ENCODE data around the gene INS.

Gene INS

DNA sequence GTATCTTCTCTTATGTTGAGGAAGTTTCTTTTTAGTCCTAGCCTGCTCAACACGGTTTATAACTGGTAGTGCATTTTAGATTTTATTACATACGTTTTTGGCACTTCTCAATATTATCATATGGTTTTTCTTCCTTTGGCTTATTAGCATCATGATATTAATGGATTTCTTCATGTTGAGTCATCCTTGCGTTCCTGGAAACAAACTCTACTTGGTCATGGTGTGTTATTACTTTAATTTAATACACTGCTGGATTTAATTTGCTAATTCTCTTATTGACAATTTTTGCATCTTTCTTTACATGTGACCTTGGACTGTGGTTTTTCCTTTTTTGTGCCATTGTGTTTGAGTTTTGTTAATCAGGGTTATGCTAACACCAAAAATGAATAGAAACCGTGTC, 42.3 kb downstream of the INS start:
- Histone ChIP-seq H3K27me3 (ENCODE audit: control insufficient read depth in 5 of 5, insufficient read depth in 4 of 5, low read length in 5 of 5) (peaks cover 13 to 26% (median 20%) of the 10 kb centered on the region in 5 donors), H3K27ac (ENCODE audit: low read depth, low read length) (no peak overlapping the region), H3K4me1 (ENCODE audit: control insufficient read depth in 5 of 5, insufficient read depth in 5 of 5, low read length in 5 of 5) (no peaks in the 10 kb centered on the region), H3K9ac (ENCODE audit: low read length in 5 of 5) (no peak overlapping the region), H3K36me3 (ENCODE audit: control insufficient read depth in 5 of 5, insufficient read depth in 5 of 5, low read length in 5 of 5) (no peaks in the 10 kb centered on the region), H3K4me3 (ENCODE audit: low read depth in 1 of 5, low read length in 5 of 5) (no peak overlapping the region), H3K9me3 (ENCODE audit: control insufficient read depth in 5 of 5, low read length in 5 of 5) (peaks cover 5 to 21% (median 13%) of the 10 kb centered on the region in 5 donors)

DNA sequence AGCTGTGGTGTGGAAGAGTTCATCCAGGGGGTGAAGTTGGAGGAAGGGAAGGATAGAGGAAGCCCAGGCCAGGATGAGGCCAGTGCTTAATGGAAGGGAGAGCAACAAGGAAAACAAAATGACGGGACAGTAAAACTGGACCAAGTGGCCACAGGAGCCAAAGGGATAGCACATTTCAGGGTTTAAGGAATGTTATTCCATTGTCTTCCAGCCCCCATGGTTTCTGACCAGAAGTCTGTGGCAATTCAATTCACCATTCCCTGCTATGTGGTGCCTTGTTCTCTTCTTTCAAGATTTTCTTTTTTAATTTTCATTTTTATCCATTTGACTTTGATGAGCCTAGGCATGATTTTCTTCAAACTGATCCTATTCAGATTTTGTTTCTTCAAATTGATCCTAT, 44.3 kb downstream of the INS start:
- H3K4me1 ChIP-seq (ENCODE audit: control insufficient read depth in 5 of 5, insufficient read depth in 5 of 5, low read length in 5 of 5), result no peaks in the 10 kb centered on the region
- H3K36me3 ChIP-seq (ENCODE audit: control insufficient read depth in 5 of 5, insufficient read depth in 5 of 5, low read length in 5 of 5), result no peaks in the 10 kb centered on the region
- peaks cover 12 to 17% (median 15%) of the 10 kb centered on the region in 5 donors for H3K27me3 ChIP-seq (ENCODE audit: control insufficient read depth in 5 of 5, insufficient read depth in 4 of 5, low read length in 5 of 5)
- H3K27ac ChIP-seq (ENCODE audit: low read depth, low read length), result no peak overlapping the region
- peaks cover 5 to 21% (median 13%) of the 10 kb centered on the region in 5 donors for H3K9me3 ChIP-seq (ENCODE audit: control insufficient read depth in 5 of 5, low read length in 5 of 5)
- H3K9ac ChIP-seq (ENCODE audit: low read length in 5 of 5), result no peak overlapping the region
- no peak overlapping the region for H3K4me3 ChIP-seq (ENCODE audit: low read depth in 1 of 5, low read length in 5 of 5)

DNA sequence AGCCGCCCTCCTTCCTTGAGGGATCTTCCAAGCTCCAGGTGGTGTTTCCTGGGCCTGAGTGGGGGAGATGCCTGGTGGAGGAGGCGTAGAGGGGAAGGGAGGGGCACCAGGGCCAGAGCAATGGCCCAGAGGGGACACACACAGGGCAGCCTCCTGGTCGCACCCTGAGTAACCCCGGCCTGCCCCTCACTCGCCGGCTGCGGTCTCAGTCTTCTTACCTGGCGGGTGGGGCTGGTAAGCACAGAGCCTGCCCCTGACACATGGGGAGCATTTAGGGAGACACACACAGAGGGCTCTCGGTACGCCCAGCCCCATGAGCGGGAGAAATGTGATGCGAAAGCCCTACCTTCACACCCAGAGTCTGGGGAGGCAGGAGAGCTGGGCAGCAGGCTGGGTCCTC, 45.7 kb downstream of the INS start:
- Histone ChIP-seq H3K27ac (ENCODE audit: low read depth, low read length) (no peak overlapping the region), H3K4me3 (ENCODE audit: low read depth in 1 of 5, low read length in 5 of 5) (no peak overlapping the region), H3K36me3 (ENCODE audit: control insufficient read depth in 5 of 5, insufficient read depth in 5 of 5, low read length in 5 of 5) (no peaks in the 10 kb centered on the region), H3K9me3 (ENCODE audit: control insufficient read depth in 5 of 5, low read length in 5 of 5) (peaks cover 5 to 21% (median 13%) of the 10 kb centered on the region in 5 donors), H3K9ac (ENCODE audit: low read length in 5 of 5) (no peak overlapping the region), H3K27me3 (ENCODE audit: control insufficient read depth in 5 of 5, insufficient read depth in 4 of 5, low read length in 5 of 5) (peaks cover 1 to 7% (median 3%) of the 10 kb centered on the region in 5 donors), H3K4me1 (ENCODE audit: control insufficient read depth in 5 of 5, insufficient read depth in 5 of 5, low read length in 5 of 5) (no peaks in the 10 kb centered on the region)

DNA sequence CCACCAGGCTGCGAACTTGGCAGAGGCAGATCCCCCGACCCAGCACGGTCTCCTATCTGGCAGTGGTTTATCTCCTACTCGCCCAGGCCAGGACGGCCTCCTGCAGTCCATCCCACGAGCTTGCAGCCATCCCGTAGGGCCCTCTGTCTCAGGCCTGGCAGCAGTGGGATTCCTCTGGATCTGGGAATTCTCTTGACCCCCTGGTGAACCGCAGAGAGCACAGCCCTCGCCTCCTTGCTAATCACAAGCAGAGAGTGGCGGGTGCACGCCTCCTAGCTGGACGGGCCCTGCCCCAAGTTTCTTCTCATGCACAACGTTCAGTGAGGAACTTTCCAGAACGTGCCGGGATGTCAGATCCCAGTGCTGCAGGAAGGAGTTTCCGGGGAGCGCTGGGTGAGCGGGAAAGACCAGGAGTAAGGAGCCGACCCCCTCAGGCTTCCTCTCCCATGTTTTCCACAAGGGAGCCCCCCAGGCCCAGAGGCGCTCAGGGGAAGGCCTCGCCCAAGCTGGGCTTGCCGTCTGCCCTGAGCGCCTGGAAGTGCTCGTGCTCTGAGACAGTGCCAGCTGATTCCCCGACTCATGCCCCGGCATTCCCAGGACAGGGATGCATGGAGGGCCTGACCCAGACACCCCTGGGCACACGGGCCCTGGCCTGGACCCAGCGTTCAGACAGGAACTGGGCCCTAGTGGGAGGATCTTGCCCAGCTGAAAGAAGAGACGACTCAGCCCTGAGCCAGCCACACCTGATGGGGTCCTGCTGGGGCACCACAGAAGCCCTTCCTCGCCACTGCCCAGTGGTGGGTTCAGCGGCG, 46.4 kb downstream of the INS start:
- no peak overlapping the region for H3K27ac ChIP-seq (ENCODE audit: low read depth, low read length)

DNA sequence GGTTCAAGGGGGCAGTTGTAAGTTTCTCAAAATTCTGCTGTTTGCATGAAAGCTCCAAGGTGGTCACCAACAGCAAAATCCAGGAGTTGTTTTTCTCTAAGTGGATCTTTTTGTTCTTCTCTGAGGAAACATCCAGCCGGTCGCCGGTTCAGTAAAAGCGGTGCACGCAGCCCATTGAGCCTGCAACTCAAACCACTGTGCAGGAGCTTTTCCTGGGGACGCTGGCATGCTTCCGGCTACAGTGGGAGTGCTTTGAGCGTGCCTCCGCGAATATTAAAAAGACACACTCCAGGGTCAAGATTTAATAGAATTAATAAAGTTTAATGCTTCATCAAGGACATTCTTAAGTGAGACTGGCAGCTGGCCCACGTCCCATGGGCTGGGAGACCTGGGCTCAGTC, 47.2 kb downstream of the INS start:
- H3K9ac ChIP-seq (ENCODE audit: low read length in 5 of 5), result no peak overlapping the region
- H3K4me3 ChIP-seq (ENCODE audit: low read depth in 1 of 5, low read length in 5 of 5), result no peak overlapping the region
- H3K4me1 ChIP-seq (ENCODE audit: control insufficient read depth in 5 of 5, insufficient read depth in 5 of 5, low read length in 5 of 5), result peaks cover 0 to 14% (median 7%) of the 10 kb centered on the region in 5 donors
- no peaks in the 10 kb centered on the region for H3K36me3 ChIP-seq (ENCODE audit: control insufficient read depth in 5 of 5, insufficient read depth in 5 of 5, low read length in 5 of 5)
- H3K27me3 ChIP-seq (ENCODE audit: control insufficient read depth in 5 of 5, insufficient read depth in 4 of 5, low read length in 5 of 5), result peaks cover 0 to 5% (median 3%) of the 10 kb centered on the region in 5 donors
- no peak overlapping the region for H3K27ac ChIP-seq (ENCODE audit: low read depth, low read length)
- H3K9me3 ChIP-seq (ENCODE audit: control insufficient read depth in 5 of 5, low read length in 5 of 5), result peaks cover 5 to 21% (median 13%) of the 10 kb centered on the region in 5 donors

More for the DNA sequence above, 46.4 kb downstream of the INS start:
- H3K27me3 ChIP-seq (ENCODE audit: control insufficient read depth in 5 of 5, insufficient read depth in 4 of 5, low read length in 5 of 5), result peaks cover 0 to 5% (median 1%) of the 10 kb centered on the region in 5 donors
- peaks cover 5 to 21% (median 13%) of the 10 kb centered on the region in 5 donors for H3K9me3 ChIP-seq (ENCODE audit: control insufficient read depth in 5 of 5, low read length in 5 of 5)
- peaks cover 0 to 5% (median 4%) of the 10 kb centered on the region in 5 donors for H3K4me1 ChIP-seq (ENCODE audit: control insufficient read depth in 5 of 5, insufficient read depth in 5 of 5, low read length in 5 of 5)
- no peak overlapping the region for H3K9ac ChIP-seq (ENCODE audit: low read length in 5 of 5)
- H3K4me3 ChIP-seq (ENCODE audit: low read depth in 1 of 5, low read length in 5 of 5), result no peak overlapping the region
- no peaks in the 10 kb centered on the region for H3K36me3 ChIP-seq (ENCODE audit: control insufficient read depth in 5 of 5, insufficient read depth in 5 of 5, low read length in 5 of 5)

DNA sequence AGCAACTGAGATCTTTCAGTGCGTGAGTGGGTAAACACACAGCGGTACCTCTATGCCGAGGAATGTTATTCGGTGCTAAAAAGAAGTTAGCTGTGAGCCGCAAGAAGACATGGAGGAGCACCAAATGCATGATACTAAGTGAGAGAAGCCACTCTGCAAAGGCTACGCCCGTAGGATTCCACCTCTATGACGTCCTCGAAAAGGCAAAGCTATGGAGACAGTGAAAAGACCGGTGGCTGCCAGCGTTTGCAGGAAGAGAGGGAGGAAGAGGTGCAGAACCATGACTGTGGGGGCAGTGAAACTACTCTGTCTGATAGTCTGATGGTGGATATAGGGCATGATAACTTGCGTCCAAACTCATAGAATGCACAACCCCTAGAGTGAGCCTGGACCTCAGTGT, 50.5 kb downstream of the INS start:
- Histone ChIP-seq H3K9me3 (ENCODE audit: control insufficient read depth in 5 of 5, low read length in 5 of 5) (peaks cover 0 to under 1% (median 0%) of the 10 kb centered on the region in 5 donors), H3K27ac (ENCODE audit: low read depth, low read length) (no peak overlapping the region), H3K36me3 (ENCODE audit: control insufficient read depth in 5 of 5, insufficient read depth in 5 of 5, low read length in 5 of 5) (no peaks in the 10 kb centered on the region), H3K4me1 (ENCODE audit: control insufficient read depth in 5 of 5, insufficient read depth in 5 of 5, low read length in 5 of 5) (peaks cover 0 to 14% (median 7%) of the 10 kb centered on the region in 5 donors), H3K4me3 (ENCODE audit: low read depth in 1 of 5, low read length in 5 of 5) (no peak overlapping the region), H3K9ac (ENCODE audit: low read length in 5 of 5) (no peak overlapping the region), H3K27me3 (ENCODE audit: control insufficient read depth in 5 of 5, insufficient read depth in 4 of 5, low read length in 5 of 5) (peaks cover 0 to 9% (median 3%) of the 10 kb centered on the region in 5 donors)
